HT-29 (cell line): ENCODE data around the gene DNAAF8. TPM values are rescaled to one million over a fixed set of nuclear protein-coding genes. Genes with fewer than 3 reads are reported as not detected.

Source experiments
- DNase-seq: peaks from one replicate; pipeline ENCODE4 v3.0.0-alpha.2; 2015; ENCODE audit warnings: low spot score
- total RNA-seq: library from RNA; depleted of rRNA; stranded (reverse); fragments of >200 nt; shearing (Covaris generic); gene quantifications from 2 replicates; pipeline ENCODE4 v1.2.3, GENCODE V29; 2014

DNAAF8 gene
- total RNA-seq, 1 experiment from 2014 or later: 5.8 TPM

DNA sequence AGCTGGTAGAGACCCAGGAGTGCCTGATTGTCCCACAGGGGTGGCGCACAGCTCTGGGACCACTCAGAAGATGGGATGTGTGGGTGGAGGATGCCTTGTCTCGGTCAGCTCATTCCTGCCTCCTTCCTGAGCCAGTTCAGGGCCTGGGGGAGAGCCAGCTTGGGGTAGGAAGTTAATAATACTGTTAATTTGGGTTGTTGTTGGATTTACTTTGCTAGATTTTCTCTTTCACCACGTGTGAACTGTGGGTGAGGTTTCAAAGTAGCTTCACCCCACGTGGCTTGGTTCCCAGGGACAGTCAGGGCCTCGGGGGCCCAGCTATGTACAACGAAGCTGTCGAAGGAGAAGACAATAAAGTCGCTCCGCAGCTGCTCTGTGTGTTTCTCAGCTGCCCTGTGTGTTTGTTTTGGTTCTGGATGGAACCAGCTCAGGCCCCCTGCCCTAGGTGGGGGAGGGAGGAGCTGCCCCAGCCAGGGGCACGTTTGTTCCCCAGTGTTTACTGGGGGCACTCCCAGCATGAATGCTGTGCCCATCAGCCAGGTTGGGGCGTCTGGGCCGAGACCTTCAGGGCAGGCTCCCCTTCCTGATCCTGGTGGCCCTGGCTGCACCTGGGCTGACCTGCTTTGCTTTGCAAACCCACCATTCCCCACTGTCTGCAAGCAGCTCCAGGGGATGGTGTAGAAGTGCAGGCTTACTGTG, 38.7 kb upstream of the DNAAF8 start:
- no peak for DNase-seq

- DNase-seq: no peak
Observed at GRCh38 chr16:4696172-4696904, 38.0 kb upstream of the DNAAF8 start.

DNA sequence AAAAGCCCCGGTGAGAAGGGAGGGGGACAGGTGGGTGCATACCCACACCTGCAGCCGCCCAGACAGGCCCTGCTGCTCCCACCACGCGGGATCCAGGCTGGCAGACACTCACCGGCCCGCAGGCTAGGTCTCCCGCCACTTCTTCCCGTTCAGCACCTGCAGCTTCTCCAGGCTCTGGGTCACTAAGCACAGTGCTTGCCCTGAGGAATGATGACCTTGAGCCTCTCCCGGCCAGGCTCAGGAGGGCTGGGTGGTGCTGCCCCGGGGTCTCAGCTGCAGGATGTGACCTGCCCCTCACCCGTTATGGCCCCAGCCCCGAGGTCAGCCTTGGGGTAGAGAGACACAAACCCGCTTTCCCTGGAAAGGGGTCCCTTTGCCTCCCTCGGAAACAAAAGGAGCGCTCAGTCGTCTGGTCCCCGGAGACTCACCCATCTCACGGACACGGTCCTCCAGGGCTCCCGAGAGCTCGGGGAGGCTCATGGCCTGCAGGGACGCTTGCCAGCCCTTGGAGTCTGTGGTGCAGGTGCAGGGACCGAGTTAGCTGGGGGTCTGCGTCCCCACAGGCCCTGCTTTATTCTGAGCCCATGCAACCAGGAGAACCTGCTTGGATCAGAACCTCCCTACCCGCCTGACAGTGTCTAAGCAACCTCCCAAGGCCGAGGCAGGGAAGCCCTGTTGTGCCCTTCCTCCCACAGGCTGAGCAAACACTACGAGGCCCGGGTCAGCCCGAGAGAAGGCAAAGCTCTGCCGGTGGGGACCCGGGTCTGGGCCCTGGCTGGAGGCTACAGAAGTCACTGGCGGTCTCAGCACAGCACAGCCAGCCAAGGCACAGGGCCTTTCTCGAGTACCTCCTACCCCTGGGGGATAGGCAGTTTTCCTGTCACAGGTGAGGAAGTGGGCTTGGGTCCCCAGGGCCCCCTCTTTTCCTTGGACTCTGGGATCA, 37.2 kb upstream of the DNAAF8 start:
- DNase-seq: no peak

DNA sequence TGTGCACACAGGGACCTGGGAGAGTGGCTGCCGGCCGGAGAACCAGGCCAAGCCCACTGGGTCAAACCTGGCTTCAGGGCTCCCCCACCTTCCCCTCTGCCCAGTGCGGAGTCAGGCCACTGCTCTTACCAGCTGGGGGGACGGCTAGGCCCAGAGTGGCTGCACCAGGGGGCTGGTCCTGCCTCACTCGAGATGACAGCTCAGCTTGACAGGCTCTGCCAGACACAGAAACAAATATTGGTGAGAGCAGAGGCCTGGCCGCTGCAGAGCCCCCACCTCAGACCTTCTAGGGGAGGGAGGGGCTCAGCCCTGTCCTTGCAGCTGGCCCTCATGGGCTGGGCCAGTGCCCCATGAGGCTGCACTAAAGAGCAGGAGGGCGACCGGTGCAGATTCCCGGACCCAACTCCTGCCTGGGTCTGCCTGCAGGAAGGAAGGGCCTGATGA, 36.5 kb upstream of the DNAAF8 start:
- no peak for DNase-seq

- no peak for DNase-seq
Observed at GRCh38 chr16:4698321-4699045, 35.9 kb upstream of the DNAAF8 start.

GRCh38 chr16:4699046-4699556, 35.2 kb upstream of the DNAAF8 start:
- no peak for DNase-seq

DNA sequence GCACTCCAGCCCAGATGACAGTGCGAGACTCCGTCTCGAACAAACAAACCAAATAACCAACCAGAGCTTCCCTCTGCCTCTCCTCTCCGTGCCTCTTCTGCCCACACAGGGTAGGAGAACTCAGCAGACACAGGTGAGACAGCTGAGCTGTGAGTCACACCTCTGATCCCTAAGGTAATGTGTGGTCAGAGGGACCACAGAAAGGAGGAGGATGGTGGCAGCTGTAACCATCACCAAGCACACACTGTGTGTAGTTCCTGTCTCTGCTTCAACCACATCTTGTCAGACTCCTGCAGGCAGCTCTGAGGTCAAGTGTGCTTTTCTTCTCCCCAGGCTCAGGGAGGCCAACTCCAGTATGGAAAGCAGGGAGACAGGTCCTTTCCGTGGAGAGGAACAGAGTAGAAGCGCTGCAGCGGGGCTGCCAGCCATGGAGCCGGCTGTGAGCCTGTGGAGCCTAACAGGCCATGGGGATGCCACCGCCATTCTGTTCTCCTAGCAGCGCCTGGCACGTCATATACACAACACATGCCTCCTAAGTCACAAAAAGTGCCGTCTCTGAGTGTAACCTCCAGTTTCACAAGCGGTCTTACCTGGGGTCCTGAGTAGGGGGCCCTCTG, 33.8 kb upstream of the DNAAF8 start:
- no peak for DNase-seq

DNA sequence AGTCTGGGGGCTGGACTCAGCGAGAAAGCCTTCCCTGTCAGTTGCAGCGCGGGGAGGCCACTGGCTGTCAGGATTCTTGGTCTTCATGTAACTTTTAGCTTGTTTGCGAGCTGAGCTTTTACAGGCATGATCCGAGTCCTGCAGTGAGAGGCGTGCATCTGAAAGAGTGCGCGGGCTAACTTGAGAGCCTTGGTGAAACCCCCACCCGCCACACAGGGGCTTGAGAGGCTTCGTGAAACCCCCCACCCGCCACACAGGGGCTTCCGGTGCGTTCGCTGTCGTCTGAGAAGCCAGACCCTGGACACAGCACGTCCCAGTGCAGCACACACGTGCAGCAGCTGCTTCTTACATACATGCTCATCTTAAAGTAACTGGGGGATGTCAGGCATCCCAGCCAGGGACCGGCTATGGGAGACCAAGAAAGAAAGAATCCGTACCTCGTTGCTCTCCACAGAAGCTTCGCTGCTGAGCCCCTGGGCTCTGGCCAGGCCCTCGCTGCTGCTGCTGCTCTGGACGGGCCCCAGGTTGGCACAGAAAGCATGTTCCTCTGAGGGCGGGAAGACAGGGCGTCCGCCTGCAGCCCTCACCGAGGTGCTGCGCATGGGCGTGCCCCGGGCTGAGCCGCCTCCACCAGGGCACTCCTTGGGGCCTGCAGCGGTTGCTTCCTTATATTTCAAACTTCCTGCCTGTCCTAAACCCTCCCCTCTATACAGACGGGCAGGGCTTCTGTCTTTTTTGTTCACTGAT, 33.2 kb upstream of the DNAAF8 start:
- no peak for DNase-seq

DNA sequence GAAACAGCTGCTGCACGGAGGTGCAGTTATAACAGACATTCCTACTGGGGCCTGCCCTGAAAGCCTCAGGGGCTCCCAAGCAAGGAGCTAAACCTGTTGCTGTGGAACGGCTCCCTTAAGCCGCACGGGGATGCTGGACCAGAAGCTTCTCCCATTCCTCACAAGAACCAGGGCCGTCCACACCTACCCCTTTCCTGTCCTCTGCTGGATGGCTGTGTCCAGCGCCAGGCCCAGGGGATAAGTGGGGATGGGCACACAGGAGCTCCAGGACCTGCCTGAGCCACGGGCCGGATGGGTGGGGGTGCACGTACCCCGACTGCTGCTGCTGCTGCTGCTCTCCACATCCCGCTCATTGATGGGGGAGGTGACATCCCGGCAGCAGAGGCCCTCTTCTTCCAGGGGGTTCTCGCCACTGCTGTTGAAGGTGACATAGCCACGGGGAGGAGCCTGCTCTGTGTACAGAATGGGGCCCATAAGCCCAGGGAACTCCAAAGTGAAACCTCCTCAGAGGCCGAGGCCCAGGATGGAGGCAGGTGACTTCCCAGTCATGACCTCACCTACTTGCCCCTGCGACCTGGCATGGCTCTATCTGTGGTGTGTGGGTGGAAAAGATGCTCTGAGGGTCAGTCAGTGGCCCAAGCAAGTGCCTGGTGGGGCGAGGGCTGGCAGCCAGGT, 32.4 kb upstream of the DNAAF8 start:
- no peak for DNase-seq

DNA sequence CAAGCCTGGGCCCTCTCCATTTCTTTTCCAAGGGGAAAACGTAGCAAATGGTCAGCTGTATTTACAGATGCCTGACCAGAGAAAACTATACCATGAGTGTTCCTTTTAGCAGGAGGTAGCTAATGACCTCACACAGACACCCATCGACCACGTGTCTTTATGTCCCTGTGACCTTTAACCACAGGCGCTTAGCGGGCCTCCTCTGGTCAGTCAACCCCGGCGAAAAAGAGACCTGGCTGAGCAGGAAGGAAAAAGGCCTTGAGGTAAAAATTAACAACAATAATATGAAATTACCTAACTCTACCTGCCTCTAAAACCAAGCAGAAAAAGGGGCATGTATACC, 31.9 kb upstream of the DNAAF8 start:
- DNase-seq: no peak

DNA sequence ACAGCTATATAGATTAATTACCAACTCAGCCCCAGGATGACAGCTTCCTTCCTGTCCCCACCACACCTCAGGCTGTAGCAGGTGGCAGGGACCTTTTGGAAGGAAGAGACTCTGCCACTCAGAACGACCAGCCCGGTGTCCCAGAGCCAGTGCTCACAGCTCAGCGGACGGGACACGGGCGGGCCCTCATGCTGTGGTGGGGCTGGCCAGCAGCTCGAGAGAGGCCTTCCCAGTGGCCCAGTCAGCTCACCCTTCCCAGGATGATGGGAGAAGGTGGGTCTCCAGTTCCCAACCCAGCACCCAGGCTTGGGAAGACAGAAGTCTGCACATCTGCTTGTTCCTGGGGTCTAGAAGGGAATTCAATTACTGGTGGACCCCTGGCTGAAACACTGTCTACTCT, 30.4 kb upstream of the DNAAF8 start:
- DNase-seq: no peak

DNA sequence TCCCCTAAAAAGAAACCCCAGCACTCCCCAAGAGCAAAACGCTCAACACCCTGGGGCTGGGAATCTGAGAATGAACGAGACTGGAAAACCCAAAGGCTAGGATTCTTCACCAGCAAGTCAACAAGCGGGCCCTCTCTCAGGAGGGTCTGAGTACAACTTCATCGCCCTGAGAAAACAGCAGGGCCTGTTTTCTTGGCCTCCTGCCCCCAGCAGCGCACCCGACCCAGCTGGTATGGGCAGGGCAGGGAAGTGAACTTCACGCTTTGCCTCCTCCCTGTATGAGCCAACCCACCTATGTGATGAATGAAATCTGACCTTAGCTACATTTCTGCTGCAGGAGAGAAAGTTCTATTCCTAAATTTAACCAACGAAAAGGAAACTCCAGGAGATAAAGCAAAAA, 29.8 kb upstream of the DNAAF8 start:
- no peak for DNase-seq

GRCh38 chr16:4704913-4705312, 29.4 kb upstream of the DNAAF8 start:
- no peak for DNase-seq

DNA sequence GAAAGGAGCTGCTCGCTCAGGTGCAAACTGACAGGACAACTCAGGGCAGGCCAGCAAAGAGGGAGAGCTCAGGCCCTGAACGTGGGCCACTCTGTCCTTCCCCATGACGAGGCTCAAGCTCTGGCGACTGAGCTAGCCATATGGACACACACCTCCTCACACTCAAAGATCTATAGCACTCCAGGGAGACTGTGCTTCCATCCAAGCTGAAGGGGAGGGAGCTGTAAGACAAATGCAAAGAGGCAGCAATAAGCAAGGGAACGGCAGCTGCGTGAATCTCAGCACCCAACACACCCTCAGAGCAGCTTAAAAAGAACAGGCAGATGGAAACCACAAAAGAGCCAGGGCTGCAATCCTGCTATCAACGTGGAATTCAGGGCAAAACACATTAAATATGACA, 27.5 kb upstream of the DNAAF8 start:
- no peak for DNase-seq

DNA sequence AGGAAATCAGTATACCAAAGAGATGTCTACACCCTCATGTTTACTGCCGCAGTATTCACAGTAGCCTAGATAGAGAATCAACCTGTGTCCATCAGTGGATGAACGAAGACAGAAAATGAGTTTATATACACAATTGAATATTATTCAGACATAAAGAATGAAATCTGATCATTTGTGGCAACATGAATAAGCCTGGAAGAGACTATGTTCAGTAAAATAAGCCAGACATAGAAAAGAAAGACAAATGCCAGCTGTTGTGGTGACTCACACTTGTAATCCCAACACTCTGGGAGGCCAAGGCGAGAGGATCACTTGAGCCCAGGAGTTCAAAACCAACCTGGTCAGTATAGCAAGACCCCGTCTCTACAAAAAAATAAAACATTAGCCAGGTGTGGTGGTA, 24.9 kb upstream of the DNAAF8 start:
- no peak for DNase-seq

DNA sequence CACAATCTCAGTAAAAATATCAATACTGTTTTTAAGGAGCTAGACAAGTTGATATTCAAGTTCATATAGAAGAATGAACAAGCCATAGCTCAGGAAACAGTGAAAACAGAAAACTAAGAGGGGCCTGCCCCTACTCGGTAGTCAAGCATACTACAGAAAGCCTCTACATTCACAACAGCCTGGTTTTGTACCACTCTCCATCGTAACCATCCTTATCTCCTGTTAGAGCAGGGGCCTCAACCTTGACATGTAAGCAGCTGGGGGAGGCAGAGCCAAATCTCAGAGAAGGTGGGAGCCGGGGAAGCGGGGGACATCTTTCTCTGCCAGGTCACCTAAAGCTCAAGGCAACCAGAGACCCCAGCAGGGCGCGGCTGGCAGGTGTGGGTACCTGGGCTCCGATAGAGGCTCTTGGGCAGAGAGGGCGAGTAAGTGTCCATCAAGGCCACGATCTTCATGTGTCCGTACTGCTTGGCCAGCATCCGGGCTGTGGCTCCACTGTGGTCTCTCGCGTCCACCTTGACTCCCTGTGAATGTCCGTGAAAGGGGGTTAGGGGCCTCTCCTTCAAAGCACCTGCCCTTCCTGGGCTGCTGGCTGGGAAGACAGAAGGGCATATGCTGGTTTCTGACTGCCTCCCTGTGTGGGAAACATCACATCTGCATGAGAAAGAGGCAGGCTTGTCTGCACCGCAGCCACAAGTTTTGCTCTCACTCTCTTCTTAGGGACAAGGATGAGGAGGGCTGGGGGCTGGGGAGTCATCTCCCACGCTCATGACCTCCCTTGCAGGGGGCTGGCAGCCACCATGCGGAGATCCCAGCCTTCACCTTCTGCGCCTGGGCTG, 20.5 kb upstream of the DNAAF8 start:
- no peak for DNase-seq

GRCh38 chr16:4714996-4715395, 19.3 kb upstream of the DNAAF8 start:
- no peak for DNase-seq

DNA sequence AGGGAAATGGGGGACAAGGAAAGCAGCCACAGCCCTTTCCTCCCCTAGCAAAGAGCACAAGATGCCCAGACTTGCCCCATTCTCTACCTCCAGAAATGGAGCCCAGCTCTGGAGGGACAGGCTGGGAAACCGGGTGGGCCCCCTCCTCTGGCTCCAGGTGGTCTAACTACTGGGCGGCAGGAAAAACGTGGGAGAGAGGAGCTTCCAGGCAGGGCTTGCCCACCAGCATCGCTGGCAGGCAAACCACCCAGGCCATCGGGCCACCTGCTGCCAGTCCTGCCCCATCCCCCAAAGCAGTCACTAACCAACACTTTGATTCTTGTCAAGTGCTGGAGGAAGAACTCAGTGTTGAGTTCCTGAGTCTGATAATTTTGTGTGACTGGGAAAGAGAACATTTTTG, 15.9 kb upstream of the DNAAF8 start:
- no peak for DNase-seq
